Body of pancreas (tissue), 4 donors: ENCODE results near the gene PDIA5. TPM values are rescaled to one million over a fixed set of nuclear protein-coding genes. Genes with fewer than 3 reads are reported as not detected.

Source experiments
- ATAC-seq: fragments of 150-250 bp; one replicate; pipeline ENCODE4 v1.9.1; 2016
- DNase-seq, 4 donors: peaks; one replicate each; pipeline ENCODE4 v3.0.0-alpha.2; 2019
- H3K27ac ChIP-seq, 4 donors: fragments of 200-600 bp; sonication (generic); 1 replicate in 3 of 4; 2 replicates in 1 of 4; pipeline versions ENCODE4 v1.5.1 to v1.6.1; 2016 to 2019; ENCODE audit warnings: mild to moderate bottlenecking in 1 of 4, mixed read lengths in 1 of 4, moderate library complexity in 1 of 4
- H3K27me3 ChIP-seq, 2 donors: fragments of 200-600 bp; sonication (generic); one replicate each; pipeline ENCODE4 v1.6.0; 2016; ENCODE audit warnings: mild to moderate bottlenecking in 1 of 2
- H3K36me3 ChIP-seq, 2 donors: fragments of 200-600 bp; sonication (generic); replicated peaks in 1 of 2; 2 replicates each; pipeline ENCODE4 v1.5.1; 2016; ENCODE audit warnings: low read depth in 2 of 2; ENCODE audit not compliant: insufficient read depth in 1 of 2
- H3K4me1 ChIP-seq: fragments of 200-600 bp; sonication (generic); one replicate; pipeline ENCODE4 v1.6.0; 2016
- H3K4me3 ChIP-seq, 2 donors: fragments of 200-600 bp; sonication (generic); 1 replicate in 1 of 2; 2 replicates in 1 of 2; pipeline ENCODE4 v1.5.1; 2016 to 2019
- H3K9me3 ChIP-seq, 3 donors: fragments of 200-600 bp; sonication (generic); 1 replicate in 2 of 3; 2 replicates in 1 of 3; pipeline ENCODE4 v1.5.1; 2016
- CTCF ChIP-seq, 7 experiments: fragments of 450-650 bp in 4 of 7; fragments of 200-600 bp in 3 of 7; sonication (generic) in 3 of 7; IDR thresholded peaks; one replicate each; pipeline ENCODE4 v1.5.1; 2016 to 2019; ENCODE audit warnings: antibody characterized with exemption in 7 of 7
- POLR2A ChIP-seq, 3 donors: fragments of 450-650 bp; IDR thresholded peaks; one replicate each; pipeline ENCODE4 v1.6.1; 2016; ENCODE audit warnings: antibody characterized with exemption in 3 of 3, mild to moderate bottlenecking in 2 of 3
- WGBS, 2 donors: methylation state at CpG; one replicate each; pipeline ENCODE4 v1.1.5; 2017; 5-methylcytosine and 5-hydroxymethylcytosine counted together
- intact Hi-C: fragments of 100-400 bp; cut with DNase I; formaldehyde crosslinking; loops from one replicate; pipeline ENCODE4 v1.15.1; 2023
- total RNA-seq, 2 donors: library from RNA; depleted of rRNA; stranded (reverse); fragments of >200 nt; gene quantifications; one replicate each; pipeline ENCODE4 v1.1.0, GENCODE V29; 2016

PDIA5 gene
- total RNA-seq, 2 donors from 2014 or later, result 28.8 to 73.2 TPM

- H3K27me3 ChIP-seq, result no peaks in the 10 kb centered on the region
- intact Hi-C loops, result no loop called here
- 85 to 91% methylated on average over 11 to 12 of the region's 12 CpGs for WGBS, 2 donors
- ATAC-seq, result no peak
- H3K27ac ChIP-seq, result no peak overlapping the region
- TF ChIP-seq POLR2A (IDR thresholded peaks at IDR 0.05) (no peak), CTCF (IDR thresholded peaks at IDR 0.05) (no peak)
- H3K9me3 ChIP-seq, result no peaks in the 10 kb centered on the region
- H3K4me1 ChIP-seq, result no peaks in the 10 kb centered on the region
- no peak overlapping the region for H3K4me3 ChIP-seq
- no peak for DNase-seq
- peaks cover 0 to 31% of the 10 kb centered on the region in 2 donors for H3K36me3 ChIP-seq
These were observed 38.7 kb downstream of the PDIA5 start for GRCh38 chr3:123105201-123106189.

- intact Hi-C loops, result no loop called here
- Histone ChIP-seq H3K4me1 (no peaks in the 10 kb centered on the region), H3K9me3 (no peaks in the 10 kb centered on the region), H3K4me3 (no peak overlapping the region), H3K36me3 (peaks cover 0 to 28% of the 10 kb centered on the region in 2 donors), H3K27me3 (no peaks in the 10 kb centered on the region), H3K27ac (no peak overlapping the region)
- 92% methylated on average over 19 of the region's 19 CpGs for WGBS, 2 donors
- ATAC-seq (no peak), DNase-seq (no peak)
- no peak for TF ChIP-seq CTCF (IDR thresholded peaks at IDR 0.05)
- TF ChIP-seq POLR2A (IDR thresholded peaks at IDR 0.05), result no peak
These were observed 43.6 kb downstream of the PDIA5 start for GRCh38 chr3:123110282-123110975.

- ATAC-seq, result no peak
- Histone ChIP-seq H3K4me1 (no peaks in the 10 kb centered on the region), H3K9me3 (no peaks in the 10 kb centered on the region), H3K27ac (no peak overlapping the region), H3K4me3 (no peak overlapping the region), H3K36me3 (peaks cover 0 to 26% of the 10 kb centered on the region in 2 donors), H3K27me3 (no peaks in the 10 kb centered on the region)
- 94 to 98% methylated on average over 10 to 11 of the region's 11 CpGs for WGBS, 2 donors
- TF ChIP-seq POLR2A (IDR thresholded peaks at IDR 0.05) (no peak), CTCF (IDR thresholded peaks at IDR 0.05) (no peak)
- no peak for DNase-seq
- intact Hi-C loops, result no loop called here
These were observed 44.3 kb downstream of the PDIA5 start for GRCh38 chr3:123110976-123111615.

GRCh38 chr3:123111640-123112039, 44.8 kb downstream of the PDIA5 start:
- Histone ChIP-seq H3K36me3 (peaks cover 0 to 24% of the 10 kb centered on the region in 2 donors), H3K27me3 (no peaks in the 10 kb centered on the region), H3K4me1 (no peaks in the 10 kb centered on the region), H3K9me3 (no peaks in the 10 kb centered on the region), H3K4me3 (no peak overlapping the region), H3K27ac (no peak overlapping the region)
- ATAC-seq (no peak), DNase-seq (no peak)
- 92 to 93% methylated on average over 6 of the region's 6 CpGs for WGBS, 2 donors
- TF ChIP-seq POLR2A (IDR thresholded peaks at IDR 0.05), result no peak
- no peak for TF ChIP-seq CTCF (IDR thresholded peaks at IDR 0.05)
- intact Hi-C loops, result no loop called here
